GM12801 (cell line): ENCODE data around the gene NXF1.

ENCODE experiments used
- TF ChIP-seq, protein P1 (sequence below): IDR thresholded peaks from one replicate; pipeline ENCODE4 v1.5.1; 2011; ENCODE audit warnings: control low read depth; ENCODE audit not compliant: insufficient read length; ENCODE audit errors: extremely low read depth

The NXF1 gene

DNA sequence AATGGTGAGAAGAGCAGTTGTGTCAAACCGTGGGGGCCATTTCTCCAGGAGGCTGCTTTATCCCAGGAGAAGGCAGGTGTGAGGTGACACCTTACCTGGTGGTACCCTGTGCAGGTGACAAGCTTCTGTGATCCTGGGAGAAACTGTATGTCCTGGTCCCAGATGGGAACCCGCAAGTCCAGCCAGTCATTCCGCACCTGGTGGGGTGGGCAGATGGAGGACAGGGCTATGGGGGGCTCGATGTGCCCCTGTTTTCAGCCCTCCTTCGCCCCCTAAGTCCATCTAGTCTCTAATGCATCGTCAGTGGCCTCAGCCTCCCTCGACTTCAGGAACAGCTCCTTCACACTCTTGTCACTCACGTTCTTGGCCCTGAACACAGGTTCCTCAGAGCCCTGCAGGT is 30.1 kb upstream of the NXF1 start:
- TF ChIP-seq, protein P1, sequence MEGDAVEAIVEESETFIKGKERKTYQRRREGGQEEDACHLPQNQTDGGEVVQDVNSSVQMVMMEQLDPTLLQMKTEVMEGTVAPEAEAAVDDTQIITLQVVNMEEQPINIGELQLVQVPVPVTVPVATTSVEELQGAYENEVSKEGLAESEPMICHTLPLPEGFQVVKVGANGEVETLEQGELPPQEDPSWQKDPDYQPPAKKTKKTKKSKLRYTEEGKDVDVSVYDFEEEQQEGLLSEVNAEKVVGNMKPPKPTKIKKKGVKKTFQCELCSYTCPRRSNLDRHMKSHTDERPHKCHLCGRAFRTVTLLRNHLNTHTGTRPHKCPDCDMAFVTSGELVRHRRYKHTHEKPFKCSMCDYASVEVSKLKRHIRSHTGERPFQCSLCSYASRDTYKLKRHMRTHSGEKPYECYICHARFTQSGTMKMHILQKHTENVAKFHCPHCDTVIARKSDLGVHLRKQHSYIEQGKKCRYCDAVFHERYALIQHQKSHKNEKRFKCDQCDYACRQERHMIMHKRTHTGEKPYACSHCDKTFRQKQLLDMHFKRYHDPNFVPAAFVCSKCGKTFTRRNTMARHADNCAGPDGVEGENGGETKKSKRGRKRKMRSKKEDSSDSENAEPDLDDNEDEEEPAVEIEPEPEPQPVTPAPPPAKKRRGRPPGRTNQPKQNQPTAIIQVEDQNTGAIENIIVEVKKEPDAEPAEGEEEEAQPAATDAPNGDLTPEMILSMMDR = no peak

DNA sequence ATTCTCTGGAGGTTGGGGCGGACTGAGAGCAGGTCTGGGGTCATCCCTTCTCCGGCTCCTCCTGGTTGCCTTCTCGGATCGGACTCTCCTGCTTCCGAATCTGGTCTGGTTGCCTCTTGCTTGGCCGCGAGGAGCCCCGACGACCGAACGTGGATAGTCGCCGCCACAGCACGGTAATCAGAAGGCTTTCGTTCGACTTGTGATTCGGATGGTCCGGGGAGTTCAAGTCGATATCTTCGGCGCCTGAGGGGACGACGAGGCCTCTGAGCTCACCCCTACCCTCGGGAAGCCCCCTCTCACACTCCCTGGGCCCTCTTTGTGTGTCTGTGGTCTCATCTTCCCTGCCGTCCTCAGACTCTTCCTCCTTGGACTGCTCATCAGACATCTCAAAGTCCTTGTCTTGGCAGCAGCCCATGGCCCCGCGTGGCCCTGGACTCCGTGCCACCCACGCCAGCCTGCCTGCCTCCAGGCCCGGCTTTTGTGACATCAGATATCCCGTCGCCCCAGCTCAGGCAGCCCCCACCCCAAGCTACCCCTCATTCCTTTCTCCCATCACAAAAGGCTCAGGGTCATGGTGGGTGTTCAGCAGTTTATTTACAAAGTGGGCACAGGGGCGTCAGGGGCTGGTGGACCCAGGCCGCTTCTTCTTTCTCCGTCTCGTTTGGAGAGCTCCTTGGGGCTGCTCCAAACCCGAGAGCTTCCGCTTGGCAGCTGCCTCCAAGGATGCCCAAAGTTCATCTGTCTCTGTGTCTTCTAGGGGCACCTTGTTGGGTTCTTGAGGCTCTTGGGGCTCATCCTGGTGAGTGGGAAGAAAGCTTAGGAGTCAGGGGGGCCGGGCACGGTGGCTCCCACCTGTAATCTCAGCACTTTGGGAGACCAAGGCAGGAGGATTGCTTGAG is 27.3 kb upstream of the NXF1 start, which contains the start of gene TEX54:
Gene TEX54 (minus strand): TSS at position 506 of the 899 bp plus-strand sequence.
- TF ChIP-seq, protein P1 = no peak

DNA sequence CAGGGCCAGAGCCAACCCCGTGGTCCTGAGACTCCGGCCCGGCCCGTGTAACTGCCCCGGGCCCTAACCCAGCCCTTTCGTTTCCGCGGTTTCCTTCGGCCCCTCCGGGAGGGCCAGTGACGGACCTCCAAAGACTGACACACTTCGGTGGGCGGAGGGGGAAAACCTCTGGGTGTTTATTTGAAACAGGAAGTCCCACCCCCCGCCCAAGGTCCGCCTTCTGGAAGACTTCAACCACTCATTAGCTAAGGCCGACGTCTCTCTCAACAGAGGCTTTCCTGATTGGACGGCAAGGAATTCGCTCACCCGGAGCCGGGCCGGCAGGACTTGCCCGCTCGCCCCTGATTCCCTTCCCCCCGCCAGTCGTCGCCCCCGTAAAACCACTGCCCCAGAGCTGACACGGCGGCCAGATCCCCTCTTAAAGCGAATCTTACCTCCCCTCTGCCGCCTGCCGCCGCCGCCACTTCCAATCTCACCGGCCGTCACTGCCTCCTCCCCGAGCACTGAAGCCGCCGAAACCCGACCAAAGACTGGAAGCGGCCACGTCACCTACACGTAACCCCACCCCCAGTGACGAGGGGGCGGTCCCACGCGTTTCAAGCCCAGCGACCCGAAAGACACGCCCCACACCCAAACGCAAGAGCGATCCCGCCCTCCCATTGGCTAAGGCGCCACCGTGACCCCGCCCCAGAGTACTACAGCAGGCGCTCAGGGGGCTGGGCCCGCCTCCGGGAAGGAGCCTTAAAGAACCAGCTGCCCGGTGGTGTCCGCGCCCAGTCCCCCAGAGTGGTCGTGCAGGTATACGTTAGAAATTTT is 26.5 kb upstream of the NXF1 start, which contains the start of gene STX5:
Gene STX5 (minus strand): TSS at position 532 of the 816 bp plus-strand sequence. CDS start 808 bp downstream, outside the sequence.
- TF ChIP-seq, protein P1 = no peak

DNA sequence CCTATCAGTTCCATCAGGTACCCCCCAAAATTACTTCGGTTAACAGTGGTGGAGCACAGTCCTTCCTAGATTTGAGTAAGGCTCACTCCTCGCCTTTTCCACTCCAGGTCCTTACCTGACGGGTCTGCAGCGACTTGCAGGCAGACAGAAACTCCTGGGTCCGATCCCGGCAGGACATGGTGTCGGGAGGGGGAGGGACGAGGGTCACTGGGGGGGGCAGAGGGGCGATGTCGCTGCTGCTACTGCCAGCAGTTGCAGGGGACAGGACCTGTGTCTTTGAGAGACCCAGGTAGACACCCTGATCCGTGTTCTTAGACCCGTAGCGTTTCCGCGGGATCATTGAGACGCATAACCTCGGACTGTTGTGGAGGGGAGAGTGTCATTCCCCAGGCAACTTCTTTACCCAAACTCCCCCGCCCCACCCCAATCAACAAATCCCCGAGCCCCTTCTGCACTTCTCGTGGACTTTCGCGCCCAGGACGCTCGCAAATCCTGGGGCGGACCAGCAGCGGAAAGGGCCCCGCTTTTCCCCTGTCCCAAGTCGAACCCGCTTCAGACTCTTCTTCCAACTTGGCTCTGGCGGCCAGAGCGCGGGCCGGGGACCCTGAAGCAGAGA is 25.8 kb upstream of the NXF1 start:
- TF ChIP-seq, protein P1 = no peak

DNA sequence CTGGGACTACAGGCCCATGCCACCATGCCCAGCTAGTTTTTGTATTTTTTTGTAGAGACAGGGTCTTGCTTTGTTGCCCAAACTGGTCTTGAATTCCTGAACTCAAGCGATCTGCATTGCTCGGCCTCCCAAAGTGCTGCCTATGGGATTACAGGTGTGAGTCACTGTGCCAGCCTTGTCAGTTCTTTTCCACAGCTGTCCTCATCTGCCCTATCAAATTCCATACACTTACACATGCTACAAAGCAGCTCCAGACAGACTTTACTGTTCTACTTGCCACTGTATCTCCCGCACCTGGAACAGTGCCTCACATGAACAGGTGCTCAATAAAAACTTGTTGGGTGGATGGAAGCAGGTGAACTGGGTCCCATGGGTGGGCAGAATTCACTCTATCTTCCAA is 18.4 kb upstream of the NXF1 start:
- TF ChIP-seq, protein P1 = no peak

DNA sequence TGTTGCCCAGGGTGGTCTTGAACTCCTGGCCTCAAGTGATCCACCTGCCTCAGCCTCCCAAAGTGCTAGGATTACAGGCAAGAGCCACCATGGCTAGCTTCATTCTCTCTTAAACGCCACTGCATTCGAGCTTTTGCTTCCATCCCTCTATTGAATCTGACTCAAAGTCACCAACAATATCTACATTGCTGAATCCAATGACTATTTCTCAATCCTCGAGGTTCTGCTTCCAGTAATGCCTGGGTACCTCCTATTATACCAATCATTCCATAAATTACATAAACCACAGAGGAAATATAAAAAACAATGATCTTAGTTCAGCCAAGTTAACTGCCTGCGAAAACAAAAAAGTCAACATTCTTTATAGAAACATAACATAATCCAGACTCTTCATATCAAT is 11.9 kb upstream of the NXF1 start:
- TF ChIP-seq, protein P1 = no peak

DNA sequence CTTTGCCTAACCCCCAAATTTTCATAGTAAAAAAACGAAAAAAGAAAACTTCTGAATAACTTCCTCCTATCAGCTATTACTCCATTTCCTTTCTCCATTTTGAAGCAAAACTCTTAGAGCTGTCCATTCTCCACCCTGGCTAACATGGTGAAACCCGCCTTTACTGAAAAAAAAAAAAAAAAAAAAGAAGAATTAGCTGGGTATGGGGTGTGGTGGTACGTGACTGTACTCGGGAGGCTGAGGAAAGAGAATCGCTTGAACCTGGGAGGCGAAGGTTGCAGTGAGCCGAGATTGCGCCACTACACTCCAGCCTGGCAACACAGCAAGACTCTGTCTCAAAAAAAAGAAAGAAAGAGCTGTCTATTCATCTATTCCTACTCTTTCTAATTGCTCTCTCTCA is 11.3 kb upstream of the NXF1 start:
- TF ChIP-seq, protein P1 = no peak
